Smooth muscle cell (in vitro differentiated cells): ENCODE measurements around the gene PHLDA1. TPM values are rescaled to one million over a fixed set of nuclear protein-coding genes. Genes with fewer than 3 reads are reported as not detected.

Experiments used
- DNase-seq: peaks from one replicate; lab custom pipeline; 2025; ENCODE audit not compliant: unreplicated experiment; lab: John Stamatoyannopoulos, UW
- H2AFZ ChIP-seq: fragments of 200-600 bp; sonication (generic); 2 replicates; pipeline ENCODE4 v1.6.0; 2016; ENCODE audit warnings: antibody characterized with exemption, low read depth, mild to moderate bottlenecking
- H3F3A ChIP-seq: fragments of 200-600 bp; sonication (generic); 2 replicates; pipeline ENCODE4 v1.6.0; 2017; ENCODE audit warnings: antibody characterized with exemption, low read depth
- H3K27ac ChIP-seq: fragments of 200-600 bp; sonication (generic); 2 replicates; pipeline ENCODE4 v1.5.1; 2016; ENCODE audit warnings: low read depth, mild to moderate bottlenecking
- H3K27me3 ChIP-seq: fragments of 200-600 bp; sonication (generic); 2 replicates; pipeline ENCODE4 v1.6.1; 2016; ENCODE audit warnings: low read depth, mild to moderate bottlenecking
- H3K36me3 ChIP-seq: fragments of 200-600 bp; sonication (generic); 2 replicates; pipeline ENCODE4 v1.5.1; 2016; ENCODE audit warnings: low read depth
- H3K4me1 ChIP-seq: fragments of 200-600 bp; sonication (generic); 2 replicates; pipeline ENCODE4 v1.5.1; 2016; ENCODE audit warnings: low read depth
- H3K4me2 ChIP-seq: fragments of 200-600 bp; sonication (generic); 2 replicates; pipeline ENCODE4 v1.6.0; 2016; ENCODE audit warnings: mild to moderate bottlenecking
- H3K4me3 ChIP-seq: fragments of 200-600 bp; sonication (generic); 2 replicates; pipeline ENCODE4 v1.5.1; 2016; ENCODE audit warnings: mild to moderate bottlenecking
- H3K79me2 ChIP-seq: fragments of 200-600 bp; sonication (generic); 2 replicates; pipeline ENCODE4 v1.6.0; 2016; ENCODE audit warnings: low read depth, mild to moderate bottlenecking
- H3K9ac ChIP-seq: fragments of 200-600 bp; sonication (generic); 2 replicates; pipeline ENCODE4 v1.6.0; 2016; ENCODE audit warnings: low read depth
- H3K9me3 ChIP-seq: fragments of 200-600 bp; sonication (generic); replicated peaks from 2 replicates; pipeline ENCODE4 v1.5.1; 2016; ENCODE audit warnings: low read depth
- H4K20me1 ChIP-seq: fragments of 200-600 bp; sonication (generic); 2 replicates; pipeline ENCODE4 v1.6.0; 2016; ENCODE audit warnings: low read depth
- CTCF ChIP-seq: fragments of 200-600 bp; sonication (generic); IDR thresholded peaks from 2 replicates; pipeline ENCODE4 v1.5.1; 2017; ENCODE audit warnings: borderline replicate concordance, mild to moderate bottlenecking, antibody characterized with exemption; ENCODE audit not compliant: insufficient read depth, poor library complexity, severe bottlenecking
- WGBS: methylation state at CpG from one replicate; pipeline ENCODE4 v1.1.7; 2016; ENCODE audit warnings: low lambda C conversion rate; 5-methylcytosine and 5-hydroxymethylcytosine counted together
- polyA plus RNA-seq: library from polyadenylated mRNA; unstranded; fragments of >200 nt; fragmentation: Nextera tagmentation; extraction: Ambion mirVana; gene quantifications from 2 replicates; pipeline ENCODE4 v1.2.1, GENCODE V29; 2016
- total RNA-seq: library from RNA; depleted of rRNA; stranded (reverse); fragments of >200 nt; gene quantifications from 2 replicates; pipeline ENCODE4 v1.2.3, GENCODE V29; 2014

PHLDA1 gene
- total and polyA plus RNA-seq, 2 experiments from 2014 or later, result 70.2 to 88.6 TPM

- TF ChIP-seq CTCF, result no peak
- no peaks in the 10 kb centered on the region for H3K36me3 ChIP-seq
- peak overlapping the region; percentile 84 for H3K9ac ChIP-seq
- no peak overlapping the region for H2AFZ ChIP-seq
- H3F3A ChIP-seq, result peaks cover 24% of the 10 kb centered on the region
- peak; percentile 20 for DNase-seq
- H3K27me3 ChIP-seq, result no peaks in the 10 kb centered on the region
- 14% methylated on average over 5 of the region's 5 CpGs for WGBS
- peak overlapping the region; percentile 97 for H3K27ac ChIP-seq
- no peaks in the 10 kb centered on the region for H3K9me3 ChIP-seq
- peak overlapping the region; percentile 54 for H3K4me2 ChIP-seq
- H3K4me3 ChIP-seq, result no peak overlapping the region
- H3K79me2 ChIP-seq, result no peaks in the 10 kb centered on the region
- no peaks in the 10 kb centered on the region for H4K20me1 ChIP-seq
- H3K4me1 ChIP-seq, result peaks cover 13% of the 10 kb centered on the region
Observed at GRCh38 chr12:75977952-75978671, 53.5 kb downstream of the PHLDA1 start.

GRCh38 chr12:75977590-75977951 lies 54.0 kb downstream of the PHLDA1 start:
- Histone ChIP-seq H3K27ac (peak overlapping the region; percentile 97), H3K36me3 (no peaks in the 10 kb centered on the region), H3K4me3 (no peak overlapping the region), H3K9ac (peak overlapping the region; percentile 70), H3K27me3 (no peaks in the 10 kb centered on the region), H3K79me2 (no peaks in the 10 kb centered on the region), H2AFZ (no peak overlapping the region), H3K4me1 (peaks cover 13% of the 10 kb centered on the region), H3K4me2 (peak overlapping the region; percentile 44), H3F3A (peaks cover 24% of the 10 kb centered on the region), H3K9me3 (no peaks in the 10 kb centered on the region), H4K20me1 (no peaks in the 10 kb centered on the region)
- DNase-seq, result no peak
- WGBS, result 35% methylated on average over 5 of the region's 5 CpGs
- TF ChIP-seq CTCF, result no peak

GRCh38 chr12:75976913-75977312 lies 54.7 kb downstream of the PHLDA1 start:
- H3K4me3 ChIP-seq, result no peak overlapping the region
- no peak overlapping the region for H2AFZ ChIP-seq
- H3K27me3 ChIP-seq, result no peaks in the 10 kb centered on the region
- H3K9ac ChIP-seq, result peak overlapping the region; percentile 70
- H3K4me2 ChIP-seq, result no peak overlapping the region
- H3K4me1 ChIP-seq, result peaks cover 13% of the 10 kb centered on the region
- peaks cover 24% of the 10 kb centered on the region for H3F3A ChIP-seq
- no peaks in the 10 kb centered on the region for H3K36me3 ChIP-seq
- WGBS, result 94% methylated on average over 3 of the region's 3 CpGs
- DNase-seq, result no peak
- H4K20me1 ChIP-seq, result no peaks in the 10 kb centered on the region
- H3K9me3 ChIP-seq, result no peaks in the 10 kb centered on the region
- TF ChIP-seq CTCF, result no peak
- H3K27ac ChIP-seq, result peak overlapping the region; percentile 97
- H3K79me2 ChIP-seq, result no peaks in the 10 kb centered on the region

- H3K27ac ChIP-seq, result peak overlapping the region; percentile 97
- peak overlapping the region; percentile 78 for H2AFZ ChIP-seq
- H3K4me1 ChIP-seq, result peaks cover 13% of the 10 kb centered on the region
- 78% methylated on average over 3 of the region's 3 CpGs for WGBS
- no peaks in the 10 kb centered on the region for H3K36me3 ChIP-seq
- H3K27me3 ChIP-seq, result no peaks in the 10 kb centered on the region
- peak overlapping the region; percentile 6 for H3K4me2 ChIP-seq
- no peaks in the 10 kb centered on the region for H3K79me2 ChIP-seq
- H3K9ac ChIP-seq, result peak overlapping the region; percentile 50
- no peaks in the 10 kb centered on the region for H4K20me1 ChIP-seq
- no peak overlapping the region for H3K4me3 ChIP-seq
- DNase-seq, result no peak
- TF ChIP-seq CTCF, result no peak
- no peaks in the 10 kb centered on the region for H3K9me3 ChIP-seq
- H3F3A ChIP-seq, result peaks cover 24% of the 10 kb centered on the region
Observed at GRCh38 chr12:75976113-75976512, 55.5 kb downstream of the PHLDA1 start.
